Choroid plexus epithelial cell (primary cell): ENCODE data around the gene CD300LD.

Experiments used
- DNase-seq: peaks from one replicate; pipeline ENCODE4 v3.0.0-alpha.2; 2010; ENCODE audit warnings: low read depth
- H3K4me3 ChIP-seq: 2 replicates; pipeline ENCODE4 v1.5.1; 2011; ENCODE audit warnings: low read depth, mild to moderate bottlenecking, control low read depth, low read length, moderate library complexity
- TF ChIP-seq, protein P1 (sequence below): conservative IDR thresholded peaks from 2 replicates; pipeline ENCODE4 v1.5.1; 2011; ENCODE audit warnings: low read depth, mild to moderate bottlenecking, control low read depth, inconsistent platforms, low read length, moderate library complexity

CD300LD gene

DNA sequence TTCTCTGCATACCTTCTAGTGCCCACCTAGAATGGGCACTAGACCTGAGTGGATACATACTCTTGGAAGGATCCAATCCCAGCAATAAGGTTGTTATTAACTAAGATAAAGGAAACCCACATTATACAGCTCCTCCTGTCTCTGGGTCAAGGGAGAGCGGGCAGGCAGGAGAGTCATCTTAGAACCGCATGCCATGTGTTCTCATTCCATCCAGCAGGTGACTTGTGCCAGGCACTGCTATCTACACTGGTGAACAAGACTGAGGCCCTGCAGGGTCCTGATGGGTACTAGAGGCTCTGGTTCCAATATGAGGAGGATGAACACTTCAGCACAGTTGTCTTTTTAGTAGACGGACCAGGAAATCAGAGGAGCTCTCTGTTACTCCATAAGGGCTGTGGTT, 18.9 kb downstream of the CD300LD start:
- DNase-seq: no peak
- H3K4me3 ChIP-seq: no peak overlapping the region
- TF ChIP-seq, protein P1, sequence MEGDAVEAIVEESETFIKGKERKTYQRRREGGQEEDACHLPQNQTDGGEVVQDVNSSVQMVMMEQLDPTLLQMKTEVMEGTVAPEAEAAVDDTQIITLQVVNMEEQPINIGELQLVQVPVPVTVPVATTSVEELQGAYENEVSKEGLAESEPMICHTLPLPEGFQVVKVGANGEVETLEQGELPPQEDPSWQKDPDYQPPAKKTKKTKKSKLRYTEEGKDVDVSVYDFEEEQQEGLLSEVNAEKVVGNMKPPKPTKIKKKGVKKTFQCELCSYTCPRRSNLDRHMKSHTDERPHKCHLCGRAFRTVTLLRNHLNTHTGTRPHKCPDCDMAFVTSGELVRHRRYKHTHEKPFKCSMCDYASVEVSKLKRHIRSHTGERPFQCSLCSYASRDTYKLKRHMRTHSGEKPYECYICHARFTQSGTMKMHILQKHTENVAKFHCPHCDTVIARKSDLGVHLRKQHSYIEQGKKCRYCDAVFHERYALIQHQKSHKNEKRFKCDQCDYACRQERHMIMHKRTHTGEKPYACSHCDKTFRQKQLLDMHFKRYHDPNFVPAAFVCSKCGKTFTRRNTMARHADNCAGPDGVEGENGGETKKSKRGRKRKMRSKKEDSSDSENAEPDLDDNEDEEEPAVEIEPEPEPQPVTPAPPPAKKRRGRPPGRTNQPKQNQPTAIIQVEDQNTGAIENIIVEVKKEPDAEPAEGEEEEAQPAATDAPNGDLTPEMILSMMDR: no peak

DNA sequence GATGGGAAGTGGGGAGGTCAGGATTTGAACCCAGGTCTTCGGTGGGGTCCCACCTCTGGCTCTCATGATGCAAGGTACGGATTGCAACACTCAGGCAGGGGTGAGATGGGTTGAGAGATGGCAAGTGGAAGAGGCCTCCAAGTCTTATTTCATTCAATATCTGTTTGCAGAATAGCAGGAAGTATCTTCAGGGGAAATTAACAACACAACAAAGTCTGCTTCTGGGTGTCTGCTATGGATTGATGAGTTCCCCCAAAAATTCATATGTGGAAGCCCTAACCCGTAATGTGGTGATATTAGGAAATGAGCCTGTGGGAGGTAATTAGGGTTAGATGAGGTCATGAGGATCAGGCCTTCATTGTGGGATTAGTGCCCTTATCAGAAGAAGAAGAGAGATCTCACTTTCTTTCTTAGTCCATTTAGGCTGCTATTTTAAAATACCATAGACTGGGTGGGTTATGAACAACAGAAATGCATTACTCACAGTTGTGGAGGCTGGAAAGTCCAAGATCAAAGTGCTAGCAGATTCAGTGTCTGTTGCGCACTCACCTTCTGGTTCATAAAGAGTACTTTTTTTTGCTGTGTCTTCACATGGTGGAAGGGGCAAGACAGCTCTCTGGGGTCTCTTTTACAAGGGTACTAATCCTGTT, 20.3 kb downstream of the CD300LD start:
- H3K4me3 ChIP-seq: no peak overlapping the region
- DNase-seq: no peak
- TF ChIP-seq, protein P1: no peak

DNA sequence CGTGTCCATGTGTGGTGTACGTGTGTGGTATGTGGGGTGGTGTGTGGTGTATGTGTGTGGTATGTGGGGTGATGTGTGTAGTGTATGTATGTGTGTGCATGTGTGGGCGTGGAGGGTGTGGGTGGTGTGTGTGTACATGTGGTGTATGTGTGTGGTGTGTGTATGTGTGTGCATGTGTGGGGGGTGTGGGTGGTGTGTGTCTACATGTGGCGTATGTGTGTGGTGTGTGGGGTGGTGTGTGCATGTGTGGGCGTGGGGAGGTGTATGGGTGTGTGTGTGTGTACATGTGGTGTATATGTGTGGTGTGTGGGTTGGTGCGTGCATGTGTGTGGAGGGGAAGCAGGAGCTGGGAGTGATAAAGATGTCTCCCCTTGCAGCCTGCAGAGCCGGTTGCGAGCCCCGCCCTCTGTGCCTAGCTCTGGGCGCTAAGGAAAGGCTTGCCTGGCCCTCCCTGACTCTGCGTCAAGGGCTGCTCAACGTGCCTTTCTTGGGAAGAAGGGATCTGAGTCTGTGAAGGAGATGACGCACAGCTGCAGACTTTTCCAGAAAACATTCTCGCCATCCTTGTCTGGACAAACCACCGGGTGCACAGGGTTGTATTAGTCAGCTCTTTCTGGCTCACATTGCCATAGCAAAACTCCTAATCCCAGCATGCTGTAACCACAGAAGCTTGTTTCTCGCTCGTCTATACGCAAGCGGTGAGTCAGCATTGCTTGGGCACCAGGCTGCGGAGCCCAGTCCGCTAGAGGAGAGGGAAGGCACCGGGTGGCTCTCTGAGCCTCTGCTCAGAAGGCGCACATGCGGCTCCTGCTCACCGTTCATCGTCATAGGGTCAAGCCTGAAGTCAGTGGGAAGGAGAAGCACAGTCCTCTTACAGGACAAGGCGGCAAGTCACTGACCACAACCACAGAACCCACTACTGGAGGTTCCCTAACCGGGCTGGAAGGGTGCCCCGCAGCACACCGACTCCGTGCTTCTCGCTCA, 22.8 kb downstream of the CD300LD start:
- no peak overlapping the region for H3K4me3 ChIP-seq
- TF ChIP-seq, protein P1: no peak
- DNase-seq: peak; percentile 92

DNA sequence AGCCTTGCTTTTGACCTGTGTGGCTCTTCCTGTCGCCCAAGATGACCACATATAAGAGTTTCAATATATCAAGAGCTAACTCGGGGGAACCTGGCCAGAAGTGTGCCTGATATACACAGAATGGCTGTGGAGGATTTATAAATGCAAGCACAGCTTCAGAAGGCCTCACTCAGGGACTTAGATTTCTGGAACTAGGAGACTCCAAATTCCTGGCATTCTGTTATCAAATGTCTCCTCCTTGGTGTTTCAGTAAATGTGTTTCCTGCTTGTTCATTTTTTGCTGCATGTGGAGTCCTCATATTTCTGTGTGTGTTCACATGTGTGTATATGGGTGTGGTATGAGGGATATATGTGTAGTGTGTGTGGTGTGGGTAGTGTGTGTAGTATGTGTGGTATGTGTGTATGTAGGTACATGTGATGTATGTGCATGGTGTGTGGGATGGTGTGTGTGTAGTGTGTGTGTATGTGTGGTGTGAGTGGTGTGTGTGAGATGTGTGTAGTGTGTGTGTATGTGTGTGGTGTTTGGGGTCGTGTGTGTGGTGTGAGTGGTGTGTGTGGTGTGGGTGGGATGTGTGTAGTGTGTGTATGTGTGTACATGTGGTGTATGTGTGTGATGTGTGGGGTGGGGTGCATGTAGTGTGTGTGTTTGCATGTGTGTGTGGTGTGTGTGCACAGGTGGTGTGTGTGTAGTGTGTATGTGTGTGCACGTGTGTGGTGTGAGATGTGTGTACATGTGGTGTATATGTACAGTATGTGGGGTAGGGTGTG, 23.8 kb downstream of the CD300LD start:
- H3K4me3 ChIP-seq: no peak overlapping the region
- TF ChIP-seq, protein P1: no peak
- DNase-seq: no peak

DNA sequence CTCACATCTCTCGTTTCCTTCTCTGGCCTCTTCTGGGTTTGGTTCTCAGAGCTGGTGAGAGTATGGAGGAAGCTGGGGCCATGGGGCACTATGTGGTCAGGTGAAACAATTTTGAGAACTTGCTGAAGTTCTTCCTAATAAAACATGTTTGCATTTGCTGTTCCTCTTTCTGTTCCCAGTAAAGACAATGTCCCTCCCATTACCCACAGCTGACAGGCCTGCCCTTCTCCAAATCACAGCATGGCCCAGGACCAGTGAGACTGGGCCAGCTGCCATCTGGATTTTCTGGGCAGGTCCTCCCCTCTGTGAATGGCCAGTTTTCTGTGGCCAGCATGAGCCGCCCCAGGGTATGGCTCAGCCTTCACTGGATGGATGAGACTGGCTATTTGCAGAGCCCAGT, 24.7 kb downstream of the CD300LD start, which contains the start of gene CD300H:
TSS of gene CD300H (minus strand) at position 113 of the 400 bp plus-strand sequence.
- DNase-seq: no peak
- TF ChIP-seq, protein P1: no peak
- H3K4me3 ChIP-seq: no peak within 1 kb of the TSS

DNA sequence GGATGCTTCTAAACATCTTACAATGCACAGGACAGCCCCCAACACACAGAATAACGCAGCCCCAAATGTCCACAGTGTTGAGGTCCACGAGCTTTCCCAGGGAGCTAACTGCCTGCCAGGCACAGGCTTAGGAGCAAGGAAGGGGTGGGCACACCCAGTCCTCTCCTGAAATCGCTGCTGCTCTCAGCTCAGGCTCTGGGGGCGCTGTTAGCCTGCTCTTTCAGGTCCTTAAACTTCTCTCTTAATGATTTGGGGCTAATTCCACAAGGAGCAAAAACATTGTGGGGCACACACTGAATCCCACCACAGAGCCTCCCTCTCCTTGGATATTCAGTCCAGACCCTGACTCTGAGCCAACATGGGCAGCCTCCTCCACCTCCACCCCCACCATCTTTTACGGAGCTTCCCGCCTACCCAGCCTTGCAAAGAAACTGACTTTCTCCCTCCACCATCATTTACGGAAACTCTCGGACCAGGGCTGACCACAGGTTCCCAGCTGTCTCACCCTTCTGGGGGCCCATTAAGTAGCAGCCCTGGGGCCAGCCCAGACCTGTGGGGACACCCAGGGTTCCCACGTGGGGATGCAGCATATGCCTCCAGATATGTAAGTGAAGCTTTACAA, 25.8 kb downstream of the CD300LD start:
- H3K4me3 ChIP-seq: no peak overlapping the region
- peak; percentile 23 for DNase-seq
- TF ChIP-seq, protein P1: peak; percentile 50
